GM12875 (cell line): Measurements from ENCODE around the gene CD226.

Experiments used
- H3K4me3 ChIP-seq: one replicate; pipeline ENCODE4 v1.5.1; 2011; ENCODE audit warnings: low read depth, low read length, control low read depth
- TF ChIP-seq, protein P1 (sequence below): IDR thresholded peaks from 2 replicates; pipeline ENCODE4 v1.5.1; 2011; ENCODE audit warnings: low read depth, mild to moderate bottlenecking, control low read depth, inconsistent platforms, low read length, moderate library complexity, borderline replicate concordance; ENCODE audit not compliant: insufficient read depth

CD226 gene

DNA sequence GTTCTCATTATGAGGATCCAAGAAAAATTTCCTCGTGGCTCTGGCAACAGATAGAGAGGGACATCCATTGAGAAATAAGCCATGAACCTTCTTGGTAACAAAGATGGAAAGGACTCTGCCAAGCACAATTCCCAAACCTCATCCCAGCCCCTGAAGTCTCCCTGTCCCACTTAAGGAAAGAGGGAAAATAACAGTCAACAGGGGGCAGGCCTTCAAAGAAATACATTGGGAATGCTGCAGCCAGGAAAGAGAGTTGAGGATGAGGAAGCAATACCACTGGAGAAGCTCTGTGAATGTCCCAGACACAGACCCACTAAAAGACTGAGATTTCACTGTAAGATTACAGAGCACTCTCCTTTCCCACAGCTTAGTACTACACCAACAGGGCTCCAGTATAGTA, 93.2 kb downstream of the CD226 start:
- TF ChIP-seq, protein P1, sequence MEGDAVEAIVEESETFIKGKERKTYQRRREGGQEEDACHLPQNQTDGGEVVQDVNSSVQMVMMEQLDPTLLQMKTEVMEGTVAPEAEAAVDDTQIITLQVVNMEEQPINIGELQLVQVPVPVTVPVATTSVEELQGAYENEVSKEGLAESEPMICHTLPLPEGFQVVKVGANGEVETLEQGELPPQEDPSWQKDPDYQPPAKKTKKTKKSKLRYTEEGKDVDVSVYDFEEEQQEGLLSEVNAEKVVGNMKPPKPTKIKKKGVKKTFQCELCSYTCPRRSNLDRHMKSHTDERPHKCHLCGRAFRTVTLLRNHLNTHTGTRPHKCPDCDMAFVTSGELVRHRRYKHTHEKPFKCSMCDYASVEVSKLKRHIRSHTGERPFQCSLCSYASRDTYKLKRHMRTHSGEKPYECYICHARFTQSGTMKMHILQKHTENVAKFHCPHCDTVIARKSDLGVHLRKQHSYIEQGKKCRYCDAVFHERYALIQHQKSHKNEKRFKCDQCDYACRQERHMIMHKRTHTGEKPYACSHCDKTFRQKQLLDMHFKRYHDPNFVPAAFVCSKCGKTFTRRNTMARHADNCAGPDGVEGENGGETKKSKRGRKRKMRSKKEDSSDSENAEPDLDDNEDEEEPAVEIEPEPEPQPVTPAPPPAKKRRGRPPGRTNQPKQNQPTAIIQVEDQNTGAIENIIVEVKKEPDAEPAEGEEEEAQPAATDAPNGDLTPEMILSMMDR, result no peak
- no peak overlapping the region for H3K4me3 ChIP-seq

DNA sequence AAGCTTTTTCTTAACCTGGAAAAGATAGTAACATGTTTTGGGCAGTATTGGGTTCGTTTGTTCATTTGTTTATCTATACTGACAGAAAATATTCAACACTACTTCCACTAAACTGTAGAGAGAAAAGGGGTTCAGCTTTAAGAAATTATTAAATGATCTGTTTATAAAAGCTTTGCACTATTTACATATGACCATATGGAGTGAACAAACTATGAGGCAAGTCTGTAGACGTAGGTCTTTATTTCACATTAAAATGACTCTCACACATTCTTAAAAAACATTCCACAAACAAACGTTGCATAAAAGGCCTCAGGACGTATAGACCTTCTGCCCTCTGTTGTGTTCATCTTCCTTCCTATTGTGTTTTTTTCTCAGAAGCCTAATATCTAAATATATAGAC, 94.6 kb downstream of the CD226 start:
- TF ChIP-seq, protein P1, result no peak
- no peak overlapping the region for H3K4me3 ChIP-seq

DNA sequence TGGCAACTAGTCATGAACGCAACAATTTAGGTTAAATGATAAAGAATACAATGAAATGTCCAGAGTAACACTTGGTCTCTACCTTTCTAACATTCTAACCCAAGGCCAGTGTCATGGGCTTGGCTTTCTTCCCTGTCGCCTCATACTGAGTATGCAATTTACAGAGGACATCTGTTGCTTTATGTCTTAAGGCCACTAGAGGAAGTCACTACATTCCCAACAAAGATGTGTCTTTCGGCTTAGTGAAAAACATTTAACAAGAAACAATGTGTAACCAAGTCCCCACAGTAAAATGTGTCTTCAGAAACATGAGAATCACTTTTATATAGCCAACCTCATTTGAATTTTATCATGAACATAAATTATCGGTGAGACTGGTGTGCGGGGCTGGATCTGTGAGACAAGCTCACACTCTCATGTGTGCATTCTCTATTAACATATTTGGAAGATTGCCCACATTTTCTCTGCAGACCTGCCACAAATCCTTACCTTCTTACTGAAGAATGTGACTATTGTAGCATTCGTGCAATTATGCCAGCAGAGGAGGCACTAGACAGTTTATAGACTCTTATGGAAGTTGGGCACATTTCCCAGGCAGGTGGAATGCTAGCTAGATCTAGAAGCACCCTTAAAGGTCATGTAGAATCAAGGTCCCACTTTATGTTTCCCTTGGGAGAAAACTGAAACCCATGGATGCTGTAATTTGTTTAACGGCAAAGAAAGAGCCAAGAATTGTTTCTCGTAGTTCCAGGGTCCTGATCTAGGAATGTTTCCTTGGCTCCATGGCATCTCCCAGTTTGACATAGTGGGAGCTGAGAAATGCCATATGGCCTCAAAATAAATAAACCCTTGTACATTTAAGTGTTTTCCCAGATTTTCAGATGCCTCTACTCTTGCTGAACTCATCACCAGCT, 101.8 kb downstream of the CD226 start:
- no peak overlapping the region for H3K4me3 ChIP-seq
- TF ChIP-seq, protein P1, result no peak

DNA sequence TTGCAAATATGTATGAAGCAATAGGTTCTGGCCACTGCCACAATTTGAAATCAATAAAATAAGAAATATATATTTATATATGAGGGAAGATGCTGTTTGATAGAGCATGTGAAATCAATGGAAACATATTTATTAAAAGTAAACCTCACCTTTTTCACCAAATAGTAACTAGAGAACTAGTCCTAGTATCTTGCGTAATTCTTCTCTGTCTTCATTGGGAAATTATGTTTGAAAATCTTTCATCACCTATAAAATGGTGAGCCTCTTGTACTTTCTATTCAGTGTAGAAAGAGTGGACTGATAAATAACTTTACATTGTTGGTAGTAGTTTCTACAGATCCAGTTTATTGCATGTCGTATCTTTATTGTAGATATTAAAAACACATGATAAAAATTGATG, 103.0 kb downstream of the CD226 start:
- H3K4me3 ChIP-seq, result no peak overlapping the region
- TF ChIP-seq, protein P1, result no peak

DNA sequence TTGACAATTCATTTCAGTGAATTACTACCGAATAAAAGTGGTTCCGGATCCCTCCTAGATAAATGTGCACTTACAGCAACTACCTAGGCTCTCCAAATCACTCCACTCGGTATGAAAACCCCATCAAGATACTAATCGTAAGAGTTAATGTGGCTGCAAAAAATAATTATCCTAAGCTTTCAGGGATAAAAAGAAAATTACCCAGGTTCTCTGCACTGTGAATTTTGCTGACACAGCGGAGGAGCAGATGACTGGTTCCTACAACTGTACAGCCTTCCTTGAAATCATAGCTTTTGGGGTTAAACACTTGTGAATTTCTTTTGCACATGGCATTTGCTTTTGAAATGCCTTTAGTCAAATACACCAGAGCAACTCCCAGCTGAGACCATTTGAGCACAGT, 104.7 kb downstream of the CD226 start:
- TF ChIP-seq, protein P1, result no peak
- H3K4me3 ChIP-seq, result no peak overlapping the region

DNA sequence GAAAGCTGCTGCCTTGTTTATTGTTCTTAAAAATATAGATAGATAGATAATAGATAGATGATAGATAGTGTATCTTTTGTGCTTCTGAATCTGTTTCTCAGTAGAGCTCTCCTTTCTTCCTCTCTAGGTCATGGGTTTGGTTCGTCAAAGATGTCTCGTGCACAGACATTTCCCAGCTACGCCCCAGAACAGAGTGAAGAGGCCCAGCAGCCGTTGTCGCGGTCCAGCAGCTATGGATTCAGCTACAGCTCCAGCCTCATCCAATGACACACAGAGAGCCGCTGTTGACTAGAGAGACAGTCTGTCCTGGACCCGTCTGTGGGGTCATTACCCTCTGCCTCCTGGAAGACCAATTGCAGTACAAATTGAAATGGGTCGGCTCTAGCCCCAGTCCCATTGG, 106.6 kb downstream of the CD226 start:
- TF ChIP-seq, protein P1, result no peak

DNA sequence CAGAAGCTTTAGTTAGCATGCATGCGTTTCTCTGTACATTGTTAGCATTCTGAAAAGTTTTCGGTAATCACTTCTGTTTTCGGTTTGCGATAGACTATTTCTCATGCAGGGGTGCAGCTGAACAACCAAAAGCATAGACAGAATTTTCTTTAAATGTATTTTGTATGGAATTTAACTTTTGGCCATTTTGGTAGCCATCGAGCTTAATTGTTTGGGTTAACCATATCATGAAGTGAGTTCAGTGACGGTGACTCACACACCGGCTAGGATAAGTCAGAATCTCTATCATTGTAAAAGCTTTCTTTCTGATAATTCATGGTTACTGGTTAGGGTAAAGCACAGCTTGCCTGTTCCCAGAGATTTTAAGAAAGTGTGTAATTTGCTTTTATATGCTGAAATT, 107.2 kb downstream of the CD226 start:
- TF ChIP-seq, protein P1, result no peak
- no peak overlapping the region for H3K4me3 ChIP-seq

More for the DNA sequence above, 106.6 kb downstream of the CD226 start:
- no peak overlapping the region for H3K4me3 ChIP-seq
